GM19193 (cell line): ENCODE results near the gene DESI2.

Experiments used
- POLR2A ChIP-seq: IDR thresholded peaks from 4 replicates; pipeline ENCODE4 v1.6.1; 2011; ENCODE audit not compliant: insufficient read depth, insufficient read length; ENCODE audit errors: extremely low read depth

Gene DESI2

GRCh38 chr1:244678697-244679096 is 25.8 kb downstream of the DESI2 start:
- no peak for TF ChIP-seq POLR2A

- no peak for TF ChIP-seq POLR2A
Observed at GRCh38 chr1:244680667-244681066, 27.7 kb downstream of the DESI2 start.

- TF ChIP-seq POLR2A, result no peak
Observed at GRCh38 chr1:244695937-244696336, 43.0 kb downstream of the DESI2 start.

- TF ChIP-seq POLR2A, result no peak
Observed at GRCh38 chr1:244699741-244700140, 46.8 kb downstream of the DESI2 start.

- no peak for TF ChIP-seq POLR2A
Observed at GRCh38 chr1:244700808-244701207, 47.9 kb downstream of the DESI2 start.

- no peak for TF ChIP-seq POLR2A
Observed at GRCh38 chr1:244702620-244703019, 49.7 kb downstream of the DESI2 start.

GRCh38 chr1:244704107-244704506 is 51.2 kb downstream of the DESI2 start:
- TF ChIP-seq POLR2A, result no peak

- no peak for TF ChIP-seq POLR2A
Observed at GRCh38 chr1:244705261-244706234, 52.6 kb downstream of the DESI2 start.

- no peak for TF ChIP-seq POLR2A
Observed at GRCh38 chr1:244709076-244709475, 56.1 kb downstream of the DESI2 start.

GRCh38 chr1:244709476-244710368 is 56.8 kb downstream of the DESI2 start:
- no peak for TF ChIP-seq POLR2A

GRCh38 chr1:244710474-244711062 is 57.6 kb downstream of the DESI2 start:
- TF ChIP-seq POLR2A, result no peak

GRCh38 chr1:244712669-244713068 is 59.7 kb downstream of the DESI2 start:
- no peak for TF ChIP-seq POLR2A

GRCh38 chr1:244713332-244713731 is 60.4 kb downstream of the DESI2 start:
- no peak for TF ChIP-seq POLR2A

- no peak for TF ChIP-seq POLR2A
Observed at GRCh38 chr1:244727871-244728474, 75.0 kb downstream of the DESI2 start.
